ENCODE measurements around the gene DPP4. TPM values are rescaled to one million over a fixed set of nuclear protein-coding genes. Genes with fewer than 3 reads are reported as not detected.
A peak's percentile ranks its signal among the peaks of the same experiment; 100 is the strongest.

DPP4 gene
- total and polyA plus RNA-seq, 4 donors = 7.2 to 51.6 (median 21.3) TPM

DNA sequence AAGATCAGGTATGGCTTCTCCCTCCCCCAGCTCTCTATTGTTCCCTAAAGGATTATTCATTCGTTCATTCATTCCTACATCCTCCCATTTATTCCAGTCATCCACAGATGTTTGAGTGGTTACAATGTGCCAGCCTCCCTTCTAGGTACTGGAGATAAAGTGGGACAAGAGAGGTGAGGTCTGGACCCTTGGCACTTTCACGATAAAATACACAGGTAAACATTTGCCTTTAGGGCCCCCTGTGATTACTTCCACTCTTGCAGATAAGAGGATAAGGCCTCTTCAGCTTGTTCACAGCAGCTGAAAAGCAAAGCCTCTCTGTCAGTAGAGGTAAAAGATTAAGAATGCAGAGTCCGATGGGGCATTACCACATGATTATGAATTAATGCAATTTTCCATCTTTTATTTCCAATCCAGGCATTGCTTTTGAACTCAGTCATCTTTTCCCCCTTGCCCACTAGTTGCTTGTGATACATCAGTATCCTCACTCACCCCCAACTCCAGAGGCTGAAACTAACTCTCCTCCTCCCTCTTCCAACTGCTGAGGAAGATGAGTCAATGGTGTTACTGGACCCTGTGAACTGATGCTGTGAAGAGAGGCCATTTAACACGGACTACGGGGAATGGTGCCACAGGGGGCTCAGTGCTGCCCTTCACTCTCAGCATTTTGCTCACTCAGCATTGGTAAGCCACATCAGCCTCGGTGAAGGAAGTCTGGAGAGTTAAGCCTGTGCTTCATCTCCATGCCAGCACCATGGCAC is 1.1 kb upstream of the DPP4 start:
- no peak for TF ChIP-seq CTCF (IDR thresholded peaks at IDR 0.05; ENCODE audit: control extremely low read depth, extremely low read depth)
- no peaks in the 10 kb centered on the region for H3K36me3 ChIP-seq (ENCODE audit: control insufficient read depth in 4 of 4, insufficient read depth in 4 of 4, low read length in 4 of 4)
- H3K4me1 ChIP-seq (ENCODE audit: control insufficient read depth in 5 of 5, insufficient read depth in 5 of 5, low read length in 5 of 5) = peaks cover 3 to 22% (median 7%) of the 10 kb centered on the region in 5 donors
- peaks cover 0 to 2% (median 0%) of the 10 kb centered on the region in 3 donors for H3K27me3 ChIP-seq (ENCODE audit: control insufficient read depth in 3 of 3, insufficient read depth in 3 of 3, low read length in 2 of 3)
- DNase-seq (no peak), ATAC-seq (ENCODE audit: insufficient read depth, low FRiP score) (no peak)
- 76 to 80% methylated on average over 6 of the region's 6 CpGs for WGBS, 2 donors
- H3K9me3 ChIP-seq (ENCODE audit: control insufficient read depth in 4 of 4, insufficient read depth in 3 of 4, low read length in 3 of 4) = peaks cover 0 to 8% (median 4%) of the 10 kb centered on the region in 4 donors
- no peak overlapping the region for H3K4me3 ChIP-seq
- no peak overlapping the region for H3K27ac ChIP-seq (ENCODE audit: low read depth in 1 of 2, low read length in 1 of 2)
- no peak overlapping the region for H3K9ac ChIP-seq (ENCODE audit: insufficient read depth in 1 of 2, low read length in 2 of 2)

DNA sequence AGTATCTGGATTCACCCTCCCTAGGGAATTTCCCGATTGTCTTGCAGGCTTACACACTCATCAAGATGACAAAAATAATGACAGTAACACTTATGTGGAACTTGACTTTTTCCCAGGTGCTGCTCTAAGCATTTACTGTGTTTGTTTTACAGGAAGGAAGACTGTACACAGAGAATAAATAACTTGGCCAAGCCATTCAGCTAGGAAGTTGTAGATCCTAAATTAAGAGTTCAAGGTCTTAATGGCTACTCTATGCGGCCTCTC is 549 bp upstream of the DPP4 start:
- Histone ChIP-seq H3K27me3 (ENCODE audit: control insufficient read depth in 3 of 3, insufficient read depth in 3 of 3, low read length in 2 of 3) (peaks cover 0 to 2% (median 0%) of the 10 kb centered on the region in 3 donors), H3K27ac (ENCODE audit: low read depth in 1 of 2, low read length in 1 of 2) (peak overlapping the region in 1 of 2 donors; percentile 24), H3K36me3 (ENCODE audit: control insufficient read depth in 4 of 4, insufficient read depth in 4 of 4, low read length in 4 of 4) (no peaks in the 10 kb centered on the region), H3K4me1 (ENCODE audit: control insufficient read depth in 5 of 5, insufficient read depth in 5 of 5, low read length in 5 of 5) (peaks cover 3 to 22% (median 7%) of the 10 kb centered on the region in 5 donors), H3K9me3 (ENCODE audit: control insufficient read depth in 4 of 4, insufficient read depth in 3 of 4, low read length in 3 of 4) (peaks cover 0 to 8% (median 2%) of the 10 kb centered on the region in 4 donors), H3K4me3 (no peak overlapping the region), H3K9ac (ENCODE audit: insufficient read depth in 1 of 2, low read length in 2 of 2) (no peak overlapping the region)
- DNase-seq = no peak
- 43 to 57% methylated on average over 2 of the region's 2 CpGs for WGBS, 2 donors
- no peak for TF ChIP-seq CTCF (IDR thresholded peaks at IDR 0.05; ENCODE audit: control extremely low read depth, extremely low read depth)
- no peak for ATAC-seq (ENCODE audit: insufficient read depth, low FRiP score)

GRCh38 chr2:162072976-162073887 is 783 bp downstream of the DPP4 start:
- Histone ChIP-seq H3K4me3 (peak overlapping the region; percentile 43), H3K4me1 (ENCODE audit: control insufficient read depth in 5 of 5, insufficient read depth in 5 of 5, low read length in 5 of 5) (peaks cover 3 to 22% (median 7%) of the 10 kb centered on the region in 5 donors), H3K9ac (ENCODE audit: insufficient read depth in 1 of 2, low read length in 2 of 2) (peak overlapping the region; percentile 39 to 60), H3K36me3 (ENCODE audit: control insufficient read depth in 4 of 4, insufficient read depth in 4 of 4, low read length in 4 of 4) (no peaks in the 10 kb centered on the region), H3K27ac (ENCODE audit: low read depth in 1 of 2, low read length in 1 of 2) (peak overlapping the region in 1 of 2 donors; percentile 55), H3K9me3 (ENCODE audit: control insufficient read depth in 4 of 4, insufficient read depth in 3 of 4, low read length in 3 of 4) (peaks cover 0 to 2% (median 0%) of the 10 kb centered on the region in 4 donors), H3K27me3 (ENCODE audit: control insufficient read depth in 3 of 3, insufficient read depth in 3 of 3, low read length in 2 of 3) (peaks cover 0 to 2% (median 0%) of the 10 kb centered on the region in 3 donors)
- 21 to 24% methylated on average over 35 to 37 of the region's 37 CpGs for WGBS, 2 donors
- ATAC-seq (ENCODE audit: insufficient read depth, low FRiP score) = peak; percentile 32
- TF ChIP-seq CTCF (IDR thresholded peaks at IDR 0.05; ENCODE audit: control extremely low read depth, extremely low read depth) = no peak
- DNase-seq = peak; percentile 29 to 69 (median 63)

Data from lung (tissue), 12 donors.